NCI-H82 (cell line): Measurements from ENCODE around the gene BMP6.
"Not testable (repeated sequence)": the region's sequence is repeated elsewhere in the genome, so short reads cannot be mapped to it uniquely, and the experiment has no call there.

Experiments
- DNase-seq: peaks from one replicate; lab custom pipeline; 2025; lab: John Stamatoyannopoulos, UW

BMP6 gene

GRCh38 chr6:7883381-7883780, 157.5 kb downstream of the BMP6 start:
- no peak for DNase-seq

DNA sequence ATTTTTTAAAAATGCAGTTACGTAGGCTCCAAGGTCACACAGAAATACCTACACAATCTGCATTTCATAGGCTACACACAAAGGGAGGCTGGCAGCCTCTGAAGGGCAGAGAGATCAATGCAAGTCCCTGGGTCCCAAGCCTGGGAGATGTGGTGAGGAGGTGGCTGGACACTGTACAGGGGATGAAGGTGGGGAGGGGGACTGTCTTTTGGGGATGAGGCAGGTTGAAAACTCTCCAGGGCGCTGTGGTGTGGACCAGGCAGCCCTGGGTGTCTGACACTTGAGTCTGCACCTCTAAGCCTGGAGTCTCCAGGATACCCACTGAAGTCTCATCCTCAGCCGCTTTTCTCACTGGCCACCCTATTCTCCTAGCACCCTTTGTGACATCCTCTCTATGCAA, 160.2 kb downstream of the BMP6 start:
- no peak for DNase-seq

DNA sequence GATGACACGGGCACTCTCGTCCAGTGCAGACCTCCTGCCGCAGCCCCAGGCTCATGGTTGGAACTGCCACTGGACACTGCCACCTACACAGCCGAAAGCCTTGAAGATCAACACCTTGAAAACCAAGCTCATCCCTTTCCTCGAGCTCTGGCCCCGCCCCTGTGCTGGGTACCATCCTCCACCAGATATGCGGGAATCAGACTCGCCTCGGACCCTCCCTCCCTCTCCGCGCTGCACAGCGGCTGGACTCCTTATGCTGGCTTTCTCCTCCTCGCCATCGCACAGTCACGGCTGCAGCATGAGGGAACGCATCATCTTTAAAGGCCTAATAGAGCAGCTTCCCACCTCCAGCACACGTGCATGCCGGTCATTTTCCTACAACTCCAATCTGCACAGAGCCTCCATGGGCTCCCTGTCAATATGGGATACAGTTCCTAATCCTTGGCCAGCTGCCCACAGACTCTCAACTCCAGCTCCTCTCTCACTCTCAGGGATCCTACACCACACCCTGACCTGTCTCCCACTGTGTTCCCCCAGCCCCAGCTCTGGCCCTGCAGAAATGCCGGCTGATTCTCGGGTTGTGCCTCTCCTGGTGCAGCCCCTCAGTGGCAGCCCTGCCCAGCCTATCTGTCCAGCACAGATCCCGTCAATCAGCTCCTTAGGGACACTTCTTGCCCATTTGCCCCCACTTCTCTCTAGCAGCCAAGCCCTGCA, 161.5 kb downstream of the BMP6 start:
- DNase-seq, result peak; percentile 20

- DNase-seq, result no peak
Measured at GRCh38 chr6:7888587-7889357, 162.9 kb downstream of the BMP6 start.

- DNase-seq, result no peak
Measured at GRCh38 chr6:7891078-7891872, 165.4 kb downstream of the BMP6 start.

- DNase-seq, result not testable (repeated sequence)
Measured at GRCh38 chr6:7892367-7892766, 166.5 kb downstream of the BMP6 start.

DNA sequence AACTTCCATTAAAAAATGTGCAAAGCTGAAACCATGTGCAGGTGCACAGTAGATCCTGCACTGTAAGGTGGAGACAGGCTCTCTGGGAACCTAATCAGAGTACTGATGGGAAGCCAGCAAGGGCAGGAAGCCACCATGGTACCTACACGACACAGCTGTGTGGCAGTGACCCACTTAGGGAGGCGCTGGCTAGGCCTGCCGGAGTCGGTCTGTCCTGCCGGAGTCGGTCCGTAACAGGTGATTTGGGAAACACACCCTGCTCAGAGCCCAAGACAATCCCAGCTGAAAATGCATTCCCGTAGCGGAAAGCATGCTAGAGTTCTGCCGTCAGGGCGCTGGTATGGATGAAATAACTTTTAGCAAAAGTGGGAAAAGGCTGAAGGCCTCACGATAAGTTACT, 167.4 kb downstream of the BMP6 start:
- no peak for DNase-seq

DNA sequence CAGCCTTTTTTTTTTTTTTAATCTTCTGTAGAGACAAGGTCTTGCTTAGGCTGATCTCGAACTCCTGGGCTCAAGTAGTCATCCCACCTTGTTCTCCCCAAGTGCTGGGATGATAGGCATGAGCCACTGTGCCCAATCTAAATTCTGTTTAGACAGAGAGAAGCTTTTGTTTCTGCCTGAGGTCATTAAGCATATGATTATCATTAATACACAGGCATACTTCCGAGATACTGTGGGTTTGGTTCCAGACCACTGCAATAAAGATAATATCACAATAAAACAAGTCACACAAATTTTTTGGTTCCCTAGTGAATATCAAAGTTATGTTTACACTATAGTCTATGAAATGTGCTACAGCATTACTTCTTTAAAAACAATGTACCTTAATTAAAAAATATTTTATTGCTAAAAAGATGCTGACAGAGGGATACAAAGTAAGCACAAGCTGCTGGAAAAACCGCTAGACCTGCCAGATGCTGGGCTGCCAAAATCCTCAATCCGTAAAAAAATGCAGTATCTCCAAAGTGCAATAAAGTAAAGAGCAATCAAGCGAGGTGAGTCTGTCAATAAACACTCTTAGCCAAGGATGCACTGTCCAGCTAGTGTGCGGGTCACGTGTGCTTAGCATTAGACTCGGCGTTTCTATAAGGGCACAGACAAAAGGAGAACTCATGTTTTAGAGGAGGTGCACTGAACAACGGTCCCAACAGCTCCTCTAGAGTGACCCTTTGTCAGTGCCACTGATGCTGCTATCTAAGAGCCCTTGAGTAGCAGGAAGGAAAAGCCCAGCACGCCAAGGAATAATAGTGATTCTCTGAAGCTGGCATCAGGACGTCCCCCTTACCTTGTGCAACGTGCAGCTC, 168.6 kb downstream of the BMP6 start:
- DNase-seq, result no peak

- DNase-seq, result no peak
Measured at GRCh38 chr6:7895125-7895423, 169.2 kb downstream of the BMP6 start.

GRCh38 chr6:7896465-7896987, 170.6 kb downstream of the BMP6 start:
- no peak for DNase-seq

DNA sequence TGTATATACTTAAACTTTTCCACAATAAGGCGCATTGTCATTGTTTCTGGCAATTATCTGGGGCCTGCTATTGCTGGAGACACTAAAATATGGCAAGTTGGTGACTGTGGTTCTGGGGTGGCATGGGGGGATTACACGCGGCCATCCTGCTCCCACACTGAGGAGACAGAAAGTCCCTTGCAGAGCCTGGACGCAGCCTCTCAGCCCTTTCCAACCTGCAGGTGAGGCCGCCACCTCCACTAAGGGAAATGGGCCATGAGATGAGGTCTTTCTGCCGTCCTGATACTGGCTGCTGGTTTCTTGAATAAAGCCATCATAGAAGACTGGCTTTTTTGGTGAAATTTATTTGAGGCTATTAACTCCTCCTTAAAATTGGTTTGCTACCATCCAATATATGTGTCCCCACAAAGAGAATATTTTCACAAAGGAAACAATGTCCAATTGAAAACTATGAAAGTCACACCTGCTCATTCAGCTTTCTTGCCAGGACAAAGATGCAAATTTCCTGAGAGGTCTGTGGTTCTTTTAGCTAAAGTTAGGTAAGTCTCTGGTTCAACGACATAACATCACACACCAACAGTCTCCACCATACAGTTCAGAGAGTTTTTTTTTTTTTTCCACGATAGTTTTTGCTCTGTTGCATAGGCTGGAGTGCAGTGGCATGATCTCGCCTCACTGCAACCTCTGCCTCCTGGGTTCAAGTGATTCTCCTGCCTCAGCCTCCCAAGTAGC, 171.7 kb downstream of the BMP6 start:
- DNase-seq, result no peak

- not testable (repeated sequence) for DNase-seq
Measured at GRCh38 chr6:7898193-7898586, 172.3 kb downstream of the BMP6 start.

GRCh38 chr6:7899101-7899888, 173.4 kb downstream of the BMP6 start:
- peak; percentile 36 for DNase-seq

GRCh38 chr6:7899889-7900213, 174.0 kb downstream of the BMP6 start:
- no peak for DNase-seq

- no peak for DNase-seq
Measured at GRCh38 chr6:7900621-7901020, 174.7 kb downstream of the BMP6 start.

DNA sequence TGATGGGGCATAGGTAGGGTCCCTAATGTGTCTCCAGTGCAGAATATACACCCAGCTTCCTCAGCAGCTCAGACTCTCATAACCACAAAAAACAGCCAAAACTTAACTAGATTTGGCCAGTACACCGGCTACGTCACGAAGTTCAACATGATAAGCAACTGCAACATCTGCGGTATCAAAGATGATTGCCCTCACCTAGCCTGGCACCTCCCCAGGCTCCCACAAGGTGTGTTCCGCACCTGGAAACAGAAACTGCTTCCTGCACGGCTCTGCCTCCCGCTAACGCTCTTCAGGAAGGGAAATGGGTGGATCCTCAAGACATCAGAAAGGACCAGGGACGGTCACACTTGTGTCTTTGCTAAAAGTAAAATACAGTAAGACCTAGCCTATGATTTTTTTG, 175.2 kb downstream of the BMP6 start:
- DNase-seq, result no peak

DNA sequence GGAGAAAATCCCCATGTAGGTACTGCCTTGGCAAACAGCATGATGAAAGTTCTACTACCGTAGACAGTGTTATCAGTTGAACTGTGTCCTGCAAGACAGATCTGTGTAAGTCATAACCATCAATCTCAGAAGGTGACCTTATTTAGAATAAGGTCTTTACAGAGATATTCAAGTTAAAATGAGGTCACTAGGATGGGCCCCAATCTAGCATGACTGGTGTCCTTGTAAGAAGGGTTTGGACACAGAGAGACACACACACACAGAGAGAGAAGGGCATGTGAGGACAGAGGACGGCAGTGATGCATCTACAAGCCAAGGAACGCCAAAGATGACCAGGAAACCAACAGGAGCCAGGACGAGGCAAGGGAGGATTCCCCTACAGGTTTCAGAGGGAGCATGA, 175.9 kb downstream of the BMP6 start:
- DNase-seq, result no peak

DNA sequence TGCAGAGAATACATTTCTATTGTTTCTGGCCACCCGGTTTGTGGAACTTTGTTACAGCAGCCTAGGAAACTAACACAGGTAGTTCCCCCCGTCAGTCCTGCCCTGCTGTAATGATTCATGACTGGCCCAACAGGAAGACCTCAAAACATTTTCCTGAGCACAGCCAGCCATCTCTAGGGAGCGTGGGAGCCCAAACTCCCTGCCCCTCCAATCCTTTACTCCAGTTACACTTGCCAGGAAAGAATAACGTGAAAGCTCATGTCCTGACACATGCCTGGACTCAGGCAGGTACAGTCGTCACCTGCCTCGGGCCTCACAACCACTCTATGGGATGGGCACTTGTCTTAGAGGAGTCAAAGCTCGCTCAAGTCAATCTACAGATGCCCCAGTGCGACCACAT, 176.3 kb downstream of the BMP6 start:
- DNase-seq, result no peak

DNA sequence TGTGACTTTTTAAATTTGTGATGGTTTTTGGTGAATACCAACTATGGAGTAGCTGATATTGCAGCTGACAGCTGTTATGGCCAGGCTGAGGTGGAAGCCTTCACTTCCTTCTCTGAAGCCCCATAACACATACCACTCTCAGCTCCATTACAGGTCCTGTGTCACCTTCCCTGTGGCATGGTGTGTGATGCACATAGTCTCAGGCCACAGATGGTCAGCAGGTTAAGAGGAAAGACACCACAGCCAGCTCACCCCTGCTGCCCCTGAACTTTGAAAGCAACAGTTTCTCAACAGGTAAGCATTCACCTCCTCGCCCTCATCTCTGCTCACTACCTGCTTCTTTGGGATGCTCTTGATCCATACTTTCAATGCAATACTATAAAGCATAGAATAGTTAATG, 177.0 kb downstream of the BMP6 start:
- DNase-seq, result no peak

DNA sequence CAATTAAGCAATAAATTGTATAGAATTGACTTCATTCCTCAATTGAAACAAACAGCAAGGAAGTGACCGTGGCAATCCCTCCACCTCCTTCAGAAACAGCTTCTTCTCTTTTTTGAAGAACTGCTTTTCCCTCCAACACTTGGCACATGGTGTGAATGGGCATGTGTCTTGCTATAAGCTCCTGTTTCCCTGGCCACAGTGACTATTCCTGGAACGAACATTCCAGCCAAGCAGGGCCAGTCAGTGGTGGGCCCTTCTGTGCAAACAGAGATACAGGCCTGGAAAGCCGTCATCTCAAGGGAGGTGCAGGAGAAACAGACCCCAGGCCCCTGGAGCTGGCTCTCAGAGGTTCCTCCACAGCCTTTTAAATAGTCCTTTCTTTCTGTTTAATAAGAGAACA, 177.8 kb downstream of the BMP6 start:
- no peak for DNase-seq
